Eye (tissue), 1 donor: ENCODE data around the gene MAP2K7.
"Not testable (repeated sequence)": the region's sequence is repeated elsewhere in the genome, so short reads cannot be mapped to it uniquely, and the experiment has no call there.

ENCODE experiments used
- DNase-seq: peaks from one replicate; pipeline ENCODE4 v3.0.0-alpha.2; 2015

Gene MAP2K7

DNA sequence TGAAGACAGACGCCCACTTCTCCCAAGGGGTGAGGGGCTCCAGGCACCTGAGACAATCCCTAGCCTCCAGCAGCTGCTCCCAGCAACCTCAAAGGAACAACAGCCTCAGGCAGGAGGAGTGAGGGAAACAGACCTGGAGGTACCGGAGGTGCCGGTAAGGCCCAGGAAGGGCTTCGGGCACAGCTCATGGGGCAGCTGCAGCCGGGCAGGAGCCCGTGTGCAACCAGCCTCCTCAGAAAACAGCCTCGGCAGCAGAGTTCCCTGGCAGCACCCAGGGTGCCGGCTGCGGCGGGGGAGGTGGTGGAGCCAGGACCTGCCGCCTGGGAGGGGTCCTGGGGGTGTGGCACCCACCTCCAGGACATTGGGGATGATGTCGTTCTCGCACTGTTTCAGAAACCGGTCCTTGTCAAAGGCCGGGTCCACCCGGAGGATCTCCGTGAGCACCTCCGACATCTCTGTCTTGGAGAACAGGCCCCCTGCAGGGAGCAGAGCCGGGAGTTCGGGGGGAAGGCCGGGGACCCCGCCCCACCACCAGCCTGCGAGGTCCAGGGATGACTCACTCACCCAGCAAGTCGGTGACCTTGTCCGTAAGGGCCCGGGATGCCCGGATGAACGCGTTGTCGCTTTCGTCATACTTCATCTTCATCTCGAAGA is 28.7 kb downstream of the MAP2K7 start:
- DNase-seq: no peak

DNA sequence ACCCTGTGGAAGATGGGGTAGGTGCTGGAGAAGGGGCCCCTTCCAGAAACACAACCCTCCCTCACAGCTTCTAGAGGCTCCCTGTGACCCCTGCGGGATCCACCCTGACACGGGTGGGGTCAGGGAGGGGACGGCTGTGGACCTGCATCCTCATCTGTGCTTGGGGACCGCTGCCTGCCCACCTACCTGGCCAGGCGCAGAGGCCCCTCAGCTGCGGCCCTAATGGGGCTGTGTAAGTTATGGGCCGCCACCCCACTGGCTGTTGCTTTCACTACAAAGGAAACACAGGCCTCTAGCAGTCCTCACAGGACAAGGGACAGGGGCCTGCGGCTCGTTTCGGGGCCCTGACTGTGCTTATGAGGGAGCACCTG is 29.2 kb downstream of the MAP2K7 start:
- DNase-seq: no peak

DNA sequence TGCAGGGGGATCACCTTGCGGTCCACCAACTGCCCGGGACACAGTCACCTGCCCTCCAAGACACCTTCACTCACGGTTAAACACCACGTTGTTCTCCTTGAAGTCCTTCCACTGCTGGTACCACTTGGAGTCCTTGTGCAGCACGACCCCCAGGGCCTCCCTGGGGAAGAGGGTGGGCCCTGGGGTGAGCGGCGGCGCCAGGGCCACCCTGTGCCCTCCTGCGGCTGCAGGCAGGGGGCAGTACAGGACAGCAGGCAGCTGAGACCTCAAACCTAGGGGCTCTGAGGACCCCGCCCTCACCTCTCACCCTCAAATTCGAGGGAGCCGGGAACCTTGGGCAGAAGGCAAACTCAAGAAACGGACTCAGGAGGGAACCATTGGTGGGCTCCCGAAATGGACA is 29.7 kb downstream of the MAP2K7 start:
- DNase-seq: no peak

DNA sequence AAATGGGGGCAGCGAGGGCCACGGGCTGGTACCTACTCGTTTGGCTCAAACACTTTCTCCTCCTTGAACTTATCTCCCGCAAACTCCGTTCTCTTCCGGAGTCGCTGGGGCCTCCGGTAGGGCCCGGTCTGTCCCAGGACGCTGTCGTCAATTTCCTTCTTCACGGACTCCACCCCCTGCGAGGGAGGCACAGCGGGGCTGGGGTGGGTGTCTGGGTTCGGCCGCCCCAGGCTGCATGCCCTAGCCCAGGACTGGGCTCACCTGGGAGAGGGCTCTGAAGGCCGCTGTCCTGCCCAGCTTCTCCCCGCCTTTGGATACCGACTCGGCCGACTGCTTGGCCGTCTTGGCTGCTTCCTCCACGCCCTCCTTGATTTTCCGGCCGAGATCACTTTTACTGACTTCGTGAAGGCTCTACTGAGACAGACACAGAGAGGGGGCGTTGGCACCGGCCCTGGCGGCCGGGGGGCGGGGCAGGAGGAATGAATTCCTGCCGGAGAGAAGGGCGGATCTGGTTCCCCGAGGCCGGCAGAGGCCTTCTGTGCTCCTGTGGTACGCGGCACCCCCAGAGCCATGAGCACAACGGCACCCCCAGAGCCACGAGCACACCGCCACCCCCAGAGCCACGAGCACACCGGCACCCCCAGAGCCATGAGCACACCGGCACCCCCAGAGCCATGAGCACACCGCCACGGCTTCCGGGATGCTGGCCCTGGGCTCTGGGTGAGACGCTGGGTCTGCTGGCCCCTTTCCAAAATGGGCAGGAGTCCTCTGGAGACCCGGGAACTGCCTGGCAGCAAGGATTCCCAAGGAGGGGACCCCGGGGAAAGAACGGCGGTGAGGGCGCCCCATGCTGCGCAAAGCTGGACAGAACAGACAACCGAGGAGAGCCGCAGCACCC is 30.4 kb downstream of the MAP2K7 start:
- DNase-seq: no peak

DNA sequence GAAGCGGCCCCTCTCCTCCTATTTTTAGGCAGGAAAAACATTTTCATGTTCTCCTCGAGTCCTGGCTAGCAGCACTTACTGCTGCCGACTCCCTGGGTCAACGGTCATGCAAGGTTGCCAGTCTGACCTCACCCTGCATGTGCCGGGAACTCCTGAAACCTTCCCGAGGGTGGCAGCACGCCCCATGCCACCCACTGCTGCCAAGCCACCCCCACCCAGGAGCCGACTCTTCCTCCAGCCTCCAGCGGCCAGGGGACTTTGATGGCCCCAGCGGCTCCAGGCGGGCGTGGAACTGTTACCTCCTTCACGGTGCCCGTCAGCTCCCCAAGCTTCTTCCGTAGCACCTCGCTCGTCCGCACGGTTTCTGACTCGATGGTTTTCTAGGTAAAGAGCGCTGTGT is 31.1 kb downstream of the MAP2K7 start:
- DNase-seq: no peak

DNA sequence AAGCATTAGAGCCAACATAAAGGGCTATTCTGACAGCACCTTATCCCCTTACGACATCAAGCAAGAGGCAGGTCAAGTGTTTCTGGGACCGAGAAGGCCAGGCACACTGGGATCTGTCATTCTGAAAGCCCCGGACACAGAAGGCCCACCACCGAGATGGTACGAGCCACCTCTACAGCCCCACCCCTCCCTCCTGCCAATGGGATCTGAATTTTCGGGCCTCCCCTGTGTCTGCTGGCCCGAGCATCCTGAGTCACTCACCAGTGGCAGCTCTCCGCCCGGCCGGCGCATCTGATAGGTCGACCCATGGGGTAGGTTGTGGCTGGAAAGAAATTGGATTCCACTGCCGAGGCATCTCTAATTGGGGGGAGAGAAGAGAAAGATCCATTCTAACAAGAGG is 37.2 kb downstream of the MAP2K7 start:
- DNase-seq: no peak

DNA sequence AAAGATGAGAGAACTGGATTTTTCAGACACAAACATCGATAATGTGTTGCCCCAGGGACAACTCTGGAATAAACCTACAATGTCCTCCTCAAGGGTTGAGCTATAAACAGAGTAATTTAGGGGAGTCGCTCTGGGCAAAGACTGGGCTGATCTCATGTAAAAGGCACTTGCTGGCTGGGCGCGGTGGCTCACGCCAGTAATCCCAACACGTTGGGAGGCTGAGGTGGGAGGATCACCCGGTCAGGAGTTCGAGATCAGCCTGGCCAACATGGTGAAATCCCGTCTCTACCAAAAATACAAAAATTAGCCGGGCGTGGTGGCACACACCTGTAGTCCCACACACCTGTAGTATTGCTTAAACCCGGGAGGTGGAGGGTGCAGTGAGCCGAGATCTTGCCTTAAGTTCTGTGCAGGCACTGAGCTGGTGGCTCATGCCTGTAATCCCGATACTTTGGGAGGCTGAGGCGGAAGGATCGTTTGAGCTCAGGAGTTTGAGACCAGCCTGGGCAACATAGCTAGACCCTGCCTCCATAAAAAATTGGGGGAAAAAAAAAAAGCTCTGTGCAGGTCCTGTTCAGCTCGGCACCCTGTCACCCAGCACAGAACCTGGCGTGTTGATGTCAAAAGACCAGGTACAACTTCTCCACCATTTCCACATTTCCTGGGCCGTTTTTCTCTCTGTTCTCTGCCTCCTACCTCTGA is 38.4 kb downstream of the MAP2K7 start:
- DNase-seq: no peak

DNA sequence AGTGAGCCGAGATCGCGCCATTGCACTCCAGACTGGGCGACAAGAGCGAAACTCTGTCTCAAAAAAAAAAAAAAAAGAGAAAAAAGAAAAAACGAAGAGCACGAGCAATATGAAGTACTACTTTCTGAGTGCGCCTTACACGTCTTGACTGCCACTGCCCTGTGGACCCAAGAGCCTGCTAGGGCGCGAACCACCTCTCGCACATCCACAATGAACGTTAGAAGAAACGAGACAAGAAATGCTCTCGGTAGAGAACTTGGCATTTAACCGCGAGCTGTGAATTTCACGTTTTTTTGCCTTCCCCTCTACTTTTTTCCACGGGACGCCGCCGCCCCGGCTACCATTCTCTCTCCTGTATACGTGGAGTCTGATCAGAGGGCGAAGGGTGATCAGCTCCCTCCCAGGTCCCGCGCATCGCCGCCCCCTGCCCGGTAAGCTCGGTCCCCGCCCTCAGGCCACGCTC is 39.3 kb downstream of the MAP2K7 start:
- DNase-seq: no peak

DNA sequence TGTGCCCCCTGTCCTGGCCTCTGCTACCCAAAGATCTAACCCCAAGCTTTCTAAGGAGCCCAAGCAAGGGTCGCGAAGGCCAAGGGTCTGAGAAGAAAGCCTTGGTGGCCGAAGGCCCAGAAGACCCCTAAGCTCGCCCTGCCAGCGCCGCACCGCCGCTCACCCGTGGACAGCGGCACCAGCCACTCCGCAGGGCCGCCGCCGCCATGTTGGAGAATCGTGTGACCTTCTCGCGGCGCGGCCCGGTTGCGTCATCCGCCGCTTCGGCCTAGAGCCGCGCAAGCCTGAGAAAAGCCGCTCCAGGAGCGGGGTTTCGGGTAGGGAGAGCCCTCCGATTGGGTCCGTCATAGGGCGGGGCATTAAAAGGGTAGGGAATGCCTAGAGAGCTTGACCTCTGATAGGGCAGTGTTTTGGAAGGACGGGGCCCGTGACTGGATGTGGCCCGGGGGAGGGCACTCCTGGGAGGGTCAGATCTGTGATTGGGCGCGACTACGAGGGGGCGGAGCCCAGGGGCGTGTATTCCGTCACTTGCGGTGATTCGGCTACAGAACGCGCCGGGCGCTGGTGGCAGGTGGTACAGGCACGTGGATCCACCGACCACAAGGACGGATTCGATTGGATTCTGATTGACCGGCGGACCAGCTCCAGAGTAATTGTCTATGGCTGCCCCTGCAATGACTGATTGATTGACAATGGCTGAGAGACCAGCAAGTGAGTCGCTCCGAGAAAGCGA is 39.9 kb downstream of the MAP2K7 start, which contains the start of gene TIMM44:
TIMM44 (minus strand) TSS at position 223 of the 733 bp plus-strand sequence; CDS start at position 208, 15 bp downstream.
- DNase-seq: peak; percentile 100

DNA sequence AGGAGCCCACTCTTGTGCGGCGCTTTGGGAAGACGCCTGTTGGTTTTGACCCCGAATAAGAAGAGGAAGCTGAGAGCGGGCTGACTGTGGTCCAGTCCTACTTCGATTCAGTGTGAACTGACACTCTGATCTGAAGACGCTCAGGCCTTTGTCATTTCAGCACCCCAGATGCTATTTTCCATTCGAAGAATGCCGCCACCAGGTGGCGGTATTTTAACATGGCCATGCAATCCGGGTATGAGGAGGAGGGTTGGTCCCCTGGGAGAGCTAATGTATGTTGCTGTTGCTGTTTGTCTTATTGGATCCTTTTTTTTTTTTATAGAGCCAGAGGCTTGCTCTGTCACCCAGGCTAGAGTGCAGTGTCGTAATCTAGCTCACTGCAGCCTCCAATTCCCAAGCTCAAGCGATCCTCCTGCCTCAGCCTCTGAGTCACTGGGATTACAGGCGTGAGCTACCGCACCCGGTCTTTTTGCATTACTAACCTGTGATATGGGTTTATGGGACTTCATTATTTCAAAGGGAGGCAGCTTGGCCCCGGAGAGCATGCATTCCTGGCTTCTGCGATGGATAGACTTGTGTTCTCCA is 40.6 kb downstream of the MAP2K7 start:
- DNase-seq: peak; percentile 98

DNA sequence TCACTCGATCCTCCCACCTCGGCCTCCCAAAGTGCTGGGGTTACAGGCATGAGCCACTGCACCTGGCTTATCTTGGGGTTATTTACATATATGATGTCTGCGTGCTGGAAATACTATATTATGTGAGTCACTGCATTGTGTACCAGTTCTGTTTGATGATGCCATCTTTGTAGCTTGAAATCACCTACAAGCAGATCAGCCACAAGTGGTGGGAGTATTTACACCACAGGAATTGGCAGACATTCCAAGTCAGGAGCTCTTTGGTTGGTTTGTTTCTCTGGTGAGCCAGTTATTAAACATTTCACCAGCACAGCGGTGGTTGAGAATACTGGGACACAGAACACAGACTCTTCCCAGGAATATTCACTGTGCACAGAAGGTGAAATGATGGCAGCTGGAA is 44.3 kb downstream of the MAP2K7 start:
- no peak for DNase-seq

DNA sequence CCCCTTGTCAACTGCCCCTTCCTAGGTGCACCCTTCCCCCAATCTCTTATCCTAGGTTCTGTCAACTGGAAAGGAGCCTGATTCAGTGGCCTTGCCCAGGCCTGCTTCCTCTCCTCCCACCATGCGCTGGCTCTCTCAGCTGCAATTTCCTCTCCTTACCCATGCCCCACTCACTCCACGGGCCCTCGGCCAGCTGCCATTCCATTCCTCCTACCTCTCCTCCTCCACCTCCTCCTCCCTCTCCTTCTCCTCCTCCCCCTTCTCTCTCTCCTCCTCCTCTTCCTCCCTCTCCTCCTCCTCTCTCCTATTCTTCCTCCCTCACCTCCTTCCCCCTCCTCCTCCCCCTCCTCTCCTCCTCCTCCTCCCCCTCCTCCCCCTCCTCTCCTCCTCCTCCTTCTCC is 49.4 kb downstream of the MAP2K7 start:
- no peak for DNase-seq

DNA sequence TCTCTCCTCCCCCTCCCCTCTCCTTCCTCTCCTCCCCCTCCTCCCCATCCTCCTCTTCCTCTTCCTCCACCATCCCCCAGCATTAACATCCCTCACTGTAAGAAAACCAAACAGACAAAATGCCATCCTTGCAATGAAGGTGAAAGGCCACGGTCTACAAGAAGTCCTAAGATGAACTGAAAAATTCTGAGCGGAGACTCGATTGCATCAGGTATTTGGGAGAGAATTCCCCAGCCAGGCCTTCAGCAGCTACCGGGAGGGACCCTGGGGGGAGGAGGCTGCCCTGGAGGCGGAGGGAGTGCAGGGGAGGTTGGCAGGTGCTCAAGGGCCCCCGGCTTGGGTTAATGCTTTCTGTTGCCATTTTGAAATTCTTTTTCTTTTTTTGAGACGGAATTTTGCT is 49.9 kb downstream of the MAP2K7 start:
- no peak for DNase-seq

DNA sequence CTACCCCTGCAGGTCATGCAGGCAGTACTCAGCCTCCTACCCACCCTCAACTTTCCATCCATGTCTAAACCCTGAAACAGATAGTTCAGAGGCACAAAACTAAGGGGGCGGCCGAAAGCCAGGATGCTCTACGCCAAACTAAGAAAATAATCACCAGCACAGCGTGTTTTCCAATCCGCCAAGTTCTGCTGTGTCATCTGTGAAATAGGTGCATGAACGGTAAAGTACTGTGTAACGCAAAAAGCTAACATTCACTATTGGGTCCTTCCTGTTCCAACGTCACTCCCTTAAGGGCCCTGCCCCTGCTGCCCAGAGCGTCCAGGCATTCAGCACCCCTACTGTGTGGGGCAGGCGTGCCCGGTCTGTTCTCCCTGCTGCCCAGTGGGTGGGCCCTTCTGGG is 52.0 kb downstream of the MAP2K7 start:
- DNase-seq: no peak

DNA sequence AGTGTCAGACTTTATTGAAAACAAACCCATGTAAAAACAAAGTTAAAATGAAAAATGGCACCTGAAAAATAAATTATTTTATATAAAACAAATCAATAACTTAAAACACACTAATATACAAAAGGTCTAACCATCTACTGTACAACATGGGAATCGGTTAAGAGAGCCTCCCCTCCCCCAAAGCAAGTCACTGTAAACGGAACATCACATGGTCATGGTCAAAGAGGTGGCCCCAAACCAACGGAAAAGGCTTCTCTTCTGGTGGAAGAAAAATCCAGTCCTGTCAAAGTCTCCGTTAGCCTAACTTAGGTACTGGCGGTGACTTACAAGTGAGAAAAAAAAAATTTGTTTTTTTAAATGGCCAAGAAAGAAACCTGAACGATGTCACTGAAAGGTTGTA is 55.5 kb downstream of the MAP2K7 start:
- no peak for DNase-seq

DNA sequence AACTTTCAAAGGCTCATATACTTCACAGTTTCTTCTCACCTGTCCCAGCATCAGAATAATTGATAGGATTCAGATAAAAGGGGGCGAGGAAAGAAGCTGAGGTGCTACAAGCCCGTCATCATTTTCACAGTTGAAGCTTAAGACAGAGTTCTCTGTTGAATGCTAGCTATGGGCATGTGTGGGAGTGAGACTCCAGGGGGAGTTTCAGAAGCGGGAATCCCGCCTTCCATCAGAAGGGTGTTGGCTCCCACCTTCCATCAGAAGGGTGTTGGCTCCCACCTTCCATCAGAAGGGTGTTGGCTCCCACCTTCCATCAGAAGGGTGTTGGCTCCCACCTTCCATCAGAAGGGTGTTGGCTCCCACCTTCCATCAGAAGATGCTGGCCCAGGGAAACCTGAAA is 57.4 kb downstream of the MAP2K7 start:
- DNase-seq: not testable (repeated sequence)

DNA sequence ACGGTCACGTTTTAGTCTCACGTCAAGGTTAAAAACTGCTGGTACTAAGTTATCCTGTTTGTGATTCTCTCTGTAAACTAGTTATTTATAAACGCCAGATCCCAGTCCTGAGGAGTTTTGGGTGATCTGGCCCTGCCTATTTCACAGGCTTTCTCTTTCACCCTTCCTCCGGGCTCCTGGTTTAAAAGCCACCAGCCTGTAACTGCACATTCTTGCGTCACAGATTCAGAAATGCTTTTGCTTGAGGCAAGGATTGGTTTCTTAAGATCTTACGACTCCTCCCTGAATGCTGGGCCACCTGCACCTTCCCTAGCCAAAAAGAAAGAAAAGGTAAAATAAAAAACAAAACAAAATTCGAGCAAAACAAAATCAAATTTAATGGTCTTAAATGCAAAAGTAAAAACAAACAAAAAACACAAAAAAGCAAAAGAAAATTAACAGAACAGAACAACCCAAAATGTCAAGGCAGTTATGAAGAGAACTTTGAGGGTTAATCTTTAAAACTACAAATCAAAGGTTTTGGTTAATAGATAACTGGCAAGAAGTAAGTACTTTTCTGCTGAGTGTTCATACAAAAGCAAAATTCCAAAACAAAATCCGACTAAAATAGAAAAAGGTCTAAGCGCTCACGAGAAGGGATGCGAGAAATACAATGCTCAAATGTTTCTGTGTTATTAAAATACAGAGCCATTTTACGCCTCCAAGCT is 58.4 kb downstream of the MAP2K7 start:
- no peak for DNase-seq

DNA sequence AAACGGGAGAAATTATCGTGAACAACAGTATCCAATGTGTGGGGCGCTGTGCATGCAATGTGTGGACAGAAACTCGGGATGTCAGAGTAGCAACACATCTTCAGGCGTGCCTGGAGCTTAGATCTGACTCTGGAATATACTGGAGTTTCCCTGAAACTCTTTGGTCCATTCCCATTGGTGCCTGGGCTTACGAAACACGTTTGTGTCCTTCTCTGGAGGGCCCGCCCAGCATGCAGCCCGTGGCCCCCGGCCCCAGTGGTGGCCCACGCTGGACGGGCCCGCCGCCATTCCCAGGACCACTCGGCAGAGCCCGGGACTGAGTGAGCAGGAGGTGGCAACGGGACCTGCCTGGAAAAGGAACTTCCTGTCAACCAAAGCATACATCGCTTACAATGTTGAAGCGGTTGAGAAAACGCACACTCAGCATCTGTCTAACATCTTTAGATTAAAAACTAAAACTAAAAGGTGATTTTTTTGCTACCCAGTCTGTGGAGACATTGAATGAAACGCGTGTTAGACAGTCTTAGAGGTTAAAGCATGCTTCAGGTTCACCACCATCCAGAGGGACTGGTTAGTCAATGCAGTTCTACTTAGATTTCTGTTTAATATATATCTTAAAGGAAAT is 59.1 kb downstream of the MAP2K7 start:
- no peak for DNase-seq

DNA sequence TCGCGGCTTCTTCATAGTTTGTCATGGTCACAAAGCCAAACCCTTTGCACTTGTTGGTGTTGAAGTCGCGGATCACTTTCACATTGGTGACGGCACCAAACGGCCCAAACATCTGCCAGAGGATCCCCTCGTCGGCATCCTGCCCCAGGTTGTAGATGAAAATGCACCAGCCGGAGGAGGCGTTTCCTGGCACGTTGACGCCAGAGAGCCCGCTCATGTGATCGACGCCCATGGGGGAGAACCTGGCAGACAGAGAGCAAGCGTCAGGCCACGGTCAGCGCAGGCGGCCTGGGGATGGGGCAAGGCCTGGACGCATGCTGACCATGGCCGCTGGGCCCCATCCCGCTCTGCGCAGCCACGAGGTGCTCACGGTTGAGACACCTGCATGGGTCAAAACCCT is 59.9 kb downstream of the MAP2K7 start:
- DNase-seq: no peak
